Skeletal muscle satellite cell (primary cell): ENCODE measurements around the gene RSPH6A.

ENCODE experiments used
- H3K27me3 ChIP-seq: 2 replicates; pipeline ENCODE4 v1.7.0; 2013; ENCODE audit warnings: low read length; ENCODE audit not compliant: control insufficient read depth, insufficient read depth
- H3K36me3 ChIP-seq: 2 replicates; pipeline ENCODE4 v1.7.0; 2013; ENCODE audit warnings: mild to moderate bottlenecking, control low read depth, low read length; ENCODE audit not compliant: insufficient read depth
- H3K4me1 ChIP-seq: 2 replicates; pipeline ENCODE4 v1.7.0; 2013; ENCODE audit warnings: low read length; ENCODE audit not compliant: control insufficient read depth, insufficient read depth
- H3K4me2 ChIP-seq: 2 replicates; pipeline ENCODE4 v1.7.0; 2013; ENCODE audit warnings: mild to moderate bottlenecking, low read length
- H3K4me3 ChIP-seq: 2 replicates; pipeline ENCODE4 v1.7.0; 2013; ENCODE audit warnings: low read length
- H3K9ac ChIP-seq: 2 replicates; pipeline ENCODE4 v1.7.0; 2013; ENCODE audit warnings: mild to moderate bottlenecking, low read depth, low read length, moderate library complexity
- H3K9me3 ChIP-seq: replicated peaks from 2 replicates; pipeline ENCODE4 v1.7.0; 2013; ENCODE audit warnings: mild to moderate bottlenecking, control low read depth, low read length

Gene RSPH6A

DNA sequence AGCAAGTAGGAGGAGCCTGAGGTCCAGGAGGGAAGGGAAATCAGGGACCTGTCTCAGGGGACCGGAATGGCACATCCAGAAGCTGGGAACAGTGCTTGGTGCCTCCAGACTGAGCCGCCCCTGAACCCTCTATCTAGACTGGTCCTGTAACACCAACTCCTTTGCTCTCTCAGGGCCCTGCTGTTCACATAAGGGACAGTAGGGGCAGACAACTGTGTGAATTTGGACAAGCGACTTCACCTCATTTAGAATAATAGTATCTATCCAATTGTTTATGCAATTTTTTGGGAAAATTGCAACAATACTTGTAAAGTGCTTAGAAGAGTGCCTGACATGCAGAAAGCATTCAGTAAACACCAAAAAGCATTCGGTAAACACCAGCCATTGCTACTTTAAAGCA is 33.8 kb upstream of the RSPH6A start:
- no peaks in the 10 kb centered on the region for H3K4me1 ChIP-seq
- no peaks in the 10 kb centered on the region for H3K9me3 ChIP-seq
- H3K36me3 ChIP-seq, result peaks cover 80% of the 10 kb centered on the region
- H3K4me3 ChIP-seq, result no peak overlapping the region
- no peak overlapping the region for H3K9ac ChIP-seq
- H3K27me3 ChIP-seq, result no peaks in the 10 kb centered on the region
- no peak overlapping the region for H3K4me2 ChIP-seq

DNA sequence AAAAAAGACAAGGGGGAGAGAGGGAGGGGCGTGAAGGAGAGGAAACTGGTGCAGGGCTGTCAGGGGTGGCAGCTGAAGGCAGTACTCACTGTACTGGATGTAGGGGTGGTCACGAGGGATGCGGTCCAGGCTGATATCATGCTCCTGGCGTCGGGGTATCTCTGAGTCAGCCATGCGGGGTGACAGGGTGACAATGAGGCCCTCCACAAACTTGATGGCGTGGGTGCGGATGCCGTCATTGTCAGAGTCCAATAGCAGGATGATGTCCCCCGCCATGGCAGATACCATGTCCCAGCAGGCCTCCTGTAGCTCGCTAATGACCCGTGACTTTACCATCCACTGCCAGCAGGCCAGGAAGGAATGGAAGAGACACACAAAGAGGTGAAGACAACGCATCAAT is 32.6 kb upstream of the RSPH6A start:
- H3K9ac ChIP-seq, result no peak overlapping the region
- no peak overlapping the region for H3K4me3 ChIP-seq
- no peaks in the 10 kb centered on the region for H3K4me1 ChIP-seq
- H3K36me3 ChIP-seq, result peaks cover 78% of the 10 kb centered on the region
- H3K27me3 ChIP-seq, result no peaks in the 10 kb centered on the region
- H3K9me3 ChIP-seq, result no peaks in the 10 kb centered on the region
- no peak overlapping the region for H3K4me2 ChIP-seq

DNA sequence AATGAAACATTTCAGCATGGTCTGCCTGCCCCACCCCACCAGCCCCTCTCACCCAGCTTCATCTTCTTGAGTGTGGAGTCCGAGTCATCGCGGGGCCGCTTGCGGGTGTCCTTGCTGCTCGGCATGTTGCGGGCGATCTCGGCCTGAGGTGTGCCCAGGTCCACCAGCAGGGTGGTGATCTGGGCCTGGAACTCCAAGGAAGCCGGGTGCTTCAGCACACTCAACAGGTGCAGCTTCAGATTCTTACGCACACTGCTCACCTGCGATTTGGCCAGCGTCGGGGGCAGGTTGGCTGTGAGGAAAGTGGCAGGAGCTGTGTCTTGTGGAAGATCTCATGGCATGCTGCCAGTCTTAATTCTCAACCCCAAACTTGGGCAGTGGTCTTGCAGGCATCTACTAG is 27.1 kb upstream of the RSPH6A start:
- no peaks in the 10 kb centered on the region for H3K9me3 ChIP-seq
- H3K4me3 ChIP-seq, result no peak overlapping the region
- H3K27me3 ChIP-seq, result no peaks in the 10 kb centered on the region
- peaks cover 76% of the 10 kb centered on the region for H3K36me3 ChIP-seq
- H3K9ac ChIP-seq, result no peak overlapping the region
- H3K4me2 ChIP-seq, result no peak overlapping the region
- no peaks in the 10 kb centered on the region for H3K4me1 ChIP-seq

DNA sequence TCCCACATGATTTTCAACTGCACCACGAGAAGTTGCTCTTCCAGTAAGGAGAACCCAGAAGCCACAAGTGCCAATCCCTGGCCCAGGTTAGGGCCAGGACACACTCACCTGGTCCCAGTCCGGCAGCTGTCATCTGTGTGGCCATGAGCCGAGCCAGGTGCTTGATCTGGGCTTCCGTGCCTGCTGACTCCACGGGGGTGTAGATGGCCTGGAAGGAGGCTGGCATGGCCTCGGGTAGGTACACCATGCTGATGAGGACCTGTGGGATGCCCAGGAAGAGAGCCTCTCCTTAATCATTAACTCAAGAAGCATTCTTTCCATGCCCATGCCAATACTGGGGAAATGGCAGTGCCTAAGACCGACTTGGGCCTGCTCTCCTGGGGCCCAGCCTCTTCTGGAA is 19.9 kb upstream of the RSPH6A start:
- Histone ChIP-seq H3K4me2 (no peak overlapping the region), H3K9ac (no peak overlapping the region), H3K4me1 (no peaks in the 10 kb centered on the region), H3K27me3 (no peaks in the 10 kb centered on the region), H3K4me3 (no peak overlapping the region), H3K9me3 (no peaks in the 10 kb centered on the region), H3K36me3 (peaks cover 62% of the 10 kb centered on the region)

DNA sequence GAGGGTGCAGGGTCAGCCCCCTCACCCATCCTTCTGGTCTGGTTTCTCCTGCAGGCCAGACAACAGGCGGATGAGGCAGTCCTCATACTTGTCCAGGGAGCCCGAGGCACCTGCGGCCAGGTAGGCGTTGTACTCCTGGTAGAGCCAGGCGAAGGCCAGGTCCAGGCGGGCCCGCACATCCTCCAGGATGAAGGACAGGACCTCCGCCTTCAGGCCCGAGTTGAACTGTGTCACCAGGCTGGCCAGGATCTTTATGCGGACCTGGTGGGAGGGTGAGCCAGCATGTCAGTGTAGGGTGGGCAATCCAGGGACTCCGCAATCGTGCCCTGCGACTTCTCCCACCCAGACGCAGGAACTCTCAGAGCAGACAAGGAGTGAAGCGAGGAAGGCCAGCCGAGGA is 13.8 kb upstream of the RSPH6A start:
- Histone ChIP-seq H3K4me1 (no peaks in the 10 kb centered on the region), H3K4me3 (no peak overlapping the region), H3K9me3 (no peaks in the 10 kb centered on the region), H3K9ac (no peak overlapping the region), H3K27me3 (no peaks in the 10 kb centered on the region), H3K36me3 (peaks cover 75% of the 10 kb centered on the region), H3K4me2 (no peak overlapping the region)

DNA sequence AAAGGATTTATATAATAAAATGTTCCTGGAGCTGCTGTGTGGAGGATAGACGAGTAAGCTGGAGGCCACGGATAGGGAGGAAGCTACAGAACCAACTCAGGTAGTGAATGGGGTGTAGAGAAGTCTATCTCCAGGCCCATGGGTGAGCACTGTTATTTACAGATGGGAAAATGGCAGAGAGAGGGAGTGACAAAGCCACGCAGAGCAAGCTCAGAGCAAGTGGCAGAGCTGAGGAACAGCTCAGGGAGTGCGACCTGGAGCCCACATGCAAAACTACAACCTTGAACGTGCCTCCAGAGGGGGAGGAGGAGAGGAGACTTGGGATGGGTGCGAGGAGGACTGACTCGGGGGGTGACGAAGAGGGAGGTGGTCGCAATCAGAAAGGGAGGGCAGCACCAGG is 13.4 kb upstream of the RSPH6A start:
- Histone ChIP-seq H3K4me3 (no peak overlapping the region), H3K4me2 (no peak overlapping the region), H3K9ac (no peak overlapping the region), H3K27me3 (no peaks in the 10 kb centered on the region), H3K4me1 (no peaks in the 10 kb centered on the region), H3K36me3 (peaks cover 77% of the 10 kb centered on the region), H3K9me3 (no peaks in the 10 kb centered on the region)

DNA sequence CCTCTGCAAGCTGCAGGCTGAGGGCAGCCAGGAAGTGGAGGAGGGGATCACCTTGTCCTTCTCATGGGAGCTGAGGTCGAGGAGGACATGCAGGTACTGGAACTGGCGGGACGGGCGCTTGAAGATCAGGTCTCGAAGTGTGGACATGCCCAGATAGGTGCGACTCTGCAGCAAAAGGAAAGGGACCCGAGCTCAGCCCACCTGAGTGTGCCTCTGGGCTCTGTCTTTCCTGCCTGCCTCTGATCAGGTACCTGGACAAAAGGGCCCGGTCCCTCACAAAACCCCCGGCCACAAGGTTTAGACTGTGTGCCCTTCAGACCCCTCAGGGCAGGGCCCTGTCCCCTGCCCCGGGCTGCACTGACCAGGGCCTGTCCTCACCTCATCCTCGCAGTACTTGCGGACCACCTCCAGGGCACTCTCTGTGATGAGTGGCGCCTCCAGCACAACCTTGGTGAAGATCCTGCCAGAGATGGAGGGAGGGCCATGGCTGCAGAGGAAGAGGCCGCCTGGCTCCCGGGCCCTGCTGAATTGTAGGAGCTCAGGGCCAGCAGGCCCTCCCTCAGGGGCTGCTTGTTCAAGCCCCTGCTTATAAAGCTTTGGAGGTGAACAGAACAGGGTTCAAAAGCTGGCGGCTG is 12.5 kb upstream of the RSPH6A start:
- H3K4me1 ChIP-seq, result no peaks in the 10 kb centered on the region
- no peaks in the 10 kb centered on the region for H3K27me3 ChIP-seq
- H3K36me3 ChIP-seq, result peaks cover 82% of the 10 kb centered on the region
- H3K4me3 ChIP-seq, result no peak overlapping the region
- no peaks in the 10 kb centered on the region for H3K9me3 ChIP-seq
- H3K9ac ChIP-seq, result no peak overlapping the region
- H3K4me2 ChIP-seq, result no peak overlapping the region

DNA sequence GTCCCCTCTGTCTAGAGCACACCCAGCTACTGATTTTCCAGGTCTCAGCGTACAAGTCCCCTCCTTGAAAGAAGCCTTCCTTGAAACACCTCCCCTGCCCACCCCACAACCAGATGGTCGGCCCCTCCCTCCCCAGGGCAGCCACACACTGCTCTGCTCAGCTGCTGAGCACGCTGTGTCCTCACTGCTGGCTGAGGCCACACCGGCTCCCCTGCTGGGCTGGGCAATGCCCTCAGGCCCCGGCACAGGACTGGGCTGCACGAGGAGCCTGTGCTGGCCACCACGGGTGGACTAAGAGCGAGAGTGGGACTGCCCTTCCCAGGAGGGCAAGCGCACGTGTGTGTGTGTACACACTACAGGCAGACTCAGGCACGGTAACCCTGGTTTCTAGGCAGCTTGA is 11.8 kb upstream of the RSPH6A start:
- H3K9ac ChIP-seq, result no peak overlapping the region
- no peaks in the 10 kb centered on the region for H3K9me3 ChIP-seq
- no peaks in the 10 kb centered on the region for H3K4me1 ChIP-seq
- H3K4me3 ChIP-seq, result no peak overlapping the region
- H3K4me2 ChIP-seq, result no peak overlapping the region
- H3K36me3 ChIP-seq, result peaks cover 84% of the 10 kb centered on the region
- H3K27me3 ChIP-seq, result no peaks in the 10 kb centered on the region

DNA sequence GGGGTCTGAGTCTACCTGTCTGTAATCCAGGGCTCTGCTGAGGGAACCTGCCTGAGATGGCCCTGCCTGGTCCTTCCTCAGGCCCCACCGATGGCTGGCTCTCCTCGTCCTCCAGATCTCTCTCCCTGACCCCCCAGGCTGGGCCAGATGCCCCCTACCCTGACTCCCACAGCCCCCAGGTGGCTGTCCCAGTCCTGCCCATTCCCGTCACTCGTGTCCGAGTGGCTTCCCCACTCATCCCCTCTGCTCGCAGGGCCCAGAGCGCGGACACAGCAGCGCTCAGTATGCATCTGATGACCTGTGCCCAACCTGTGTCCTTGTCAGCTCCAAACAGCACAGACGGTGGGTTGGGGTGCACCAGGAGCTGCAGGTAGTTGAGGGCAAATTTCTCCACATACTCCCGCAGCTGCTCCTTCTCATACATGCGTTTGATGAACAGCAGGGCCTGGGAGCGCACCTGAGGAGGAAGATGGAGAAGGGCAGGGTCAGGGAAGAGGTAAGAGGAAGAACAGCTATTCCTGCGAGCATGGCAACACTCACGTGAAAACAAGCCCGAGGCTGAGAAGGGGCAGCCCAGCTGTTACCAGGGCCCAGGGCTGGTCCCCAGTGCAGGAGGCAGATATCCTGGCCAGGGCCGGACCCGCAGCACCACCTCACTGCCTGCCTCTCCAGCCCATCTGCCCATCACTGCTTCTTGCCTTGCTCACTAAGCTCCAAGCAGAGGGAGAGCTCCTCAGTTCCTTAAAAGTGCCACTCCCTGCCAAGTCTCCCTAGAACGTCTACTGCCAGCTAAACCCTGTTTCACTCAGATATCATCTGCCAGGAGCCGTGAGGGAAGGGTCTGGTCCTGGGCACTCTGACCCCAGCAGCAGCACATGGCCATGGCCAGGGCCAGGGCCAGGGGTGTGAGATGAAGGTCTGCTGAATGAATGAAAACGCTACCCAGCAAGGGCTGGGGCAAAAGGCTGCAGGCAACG is 11.1 kb upstream of the RSPH6A start:
- Histone ChIP-seq H3K4me2 (no peak overlapping the region), H3K9me3 (no peaks in the 10 kb centered on the region), H3K9ac (no peak overlapping the region), H3K4me1 (no peaks in the 10 kb centered on the region), H3K27me3 (no peaks in the 10 kb centered on the region), H3K36me3 (peaks cover 83% of the 10 kb centered on the region), H3K4me3 (no peak overlapping the region)

DNA sequence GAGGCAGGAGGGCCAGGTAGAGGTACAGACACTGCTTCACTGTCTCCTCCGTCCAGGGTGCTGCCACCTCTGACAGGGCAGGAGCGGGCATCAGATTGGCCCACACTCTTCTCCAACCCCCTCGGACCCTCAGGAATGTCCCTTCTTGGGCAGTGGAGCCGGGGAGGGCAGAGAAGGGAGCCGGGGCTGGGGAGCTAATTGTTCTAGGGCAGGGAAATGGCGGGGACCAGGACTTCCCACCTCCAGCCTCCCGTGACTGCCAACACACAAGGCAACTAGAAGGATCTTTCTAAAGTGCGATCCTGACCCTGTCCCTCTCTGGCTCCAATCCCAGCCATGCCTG is 10.1 kb upstream of the RSPH6A start:
- Histone ChIP-seq H3K36me3 (peaks cover 84% of the 10 kb centered on the region), H3K4me1 (no peaks in the 10 kb centered on the region), H3K4me2 (no peak overlapping the region), H3K9ac (no peak overlapping the region), H3K9me3 (no peaks in the 10 kb centered on the region), H3K4me3 (no peak overlapping the region), H3K27me3 (no peaks in the 10 kb centered on the region)

DNA sequence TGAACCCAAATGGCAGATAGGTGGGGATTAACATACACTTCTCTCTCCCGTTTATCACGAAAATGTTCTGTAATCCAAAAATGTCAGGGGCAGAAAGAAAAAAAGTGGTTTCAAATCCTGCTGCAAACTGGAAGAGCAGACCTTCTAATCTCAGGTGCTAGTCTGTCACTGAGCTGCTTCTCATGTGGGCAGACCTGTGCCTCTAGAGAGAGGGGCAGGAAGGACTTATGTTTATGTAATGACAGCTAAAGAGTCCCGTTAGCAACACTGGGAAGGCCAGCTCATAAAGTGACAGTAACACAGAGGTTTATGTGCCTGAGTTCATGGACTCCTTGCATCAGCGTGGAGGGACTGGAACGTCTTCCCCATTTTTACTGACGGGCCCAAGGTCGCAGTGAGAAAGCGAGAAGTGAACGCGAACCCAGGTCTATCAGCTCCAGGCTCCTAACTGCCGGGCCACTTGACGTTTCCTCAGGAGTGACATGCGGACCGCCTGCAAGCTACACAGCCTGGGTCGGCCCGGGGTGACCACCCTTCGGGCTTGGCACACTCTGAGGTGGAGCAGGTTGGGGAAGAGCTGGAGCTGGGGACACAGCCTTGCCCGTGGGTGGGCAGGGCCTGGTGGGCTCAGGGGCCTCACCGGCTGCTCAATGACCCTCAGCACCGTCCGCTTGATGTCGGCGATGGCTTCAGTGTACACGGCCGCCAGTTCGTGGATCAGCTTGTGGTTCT is 9.6 kb upstream of the RSPH6A start:
- Histone ChIP-seq H3K36me3 (peaks cover 84% of the 10 kb centered on the region), H3K4me3 (no peak overlapping the region), H3K9ac (no peak overlapping the region)

More for the DNA sequence above, 9.6 kb upstream of the RSPH6A start:
- H3K27me3 ChIP-seq, result no peaks in the 10 kb centered on the region
- H3K4me1 ChIP-seq, result no peaks in the 10 kb centered on the region
- H3K9me3 ChIP-seq, result no peaks in the 10 kb centered on the region
- no peak overlapping the region for H3K4me2 ChIP-seq
